ENCODE data around the gene CYLD.

- no peak for TF ChIP-seq CTCF (optimal IDR thresholded peaks at IDR 0.05 in 1 of 3, IDR thresholded peaks at IDR 0.05 in 1 of 3, conservative IDR thresholded peaks at IDR 0.05 in 1 of 3; ENCODE audit: extremely low read depth in 1 of 3, insufficient read depth in 2 of 3, low read length in 3 of 3)
- TF ChIP-seq EZH2 (IDR thresholded peaks at IDR 0.05; ENCODE audit: low read length) = no peak
Measured at GRCh38 chr16:50718061-50718760, 23.7 kb upstream of the CYLD start.
